Activated B cell treated with CpG ODN at 0.5 μM for 24 hours (primary cell): Measurements from ENCODE around the gene FAM234B. TPM values are rescaled to one million over a fixed set of nuclear protein-coding genes. Genes with fewer than 3 reads are reported as not detected.
"Not testable (repeated sequence)": the region's sequence is repeated elsewhere in the genome, so short reads cannot be mapped to it uniquely, and the experiment has no call there.

Experiments
- ATAC-seq: fragments of 200-7000 bp; cut with Tn5 transposase; one replicate; pipeline ENCODE4 v1.10.0; 2021; ENCODE audit warnings: low read depth, mild to moderate bottlenecking, moderate library complexity
- CTCF ChIA-PET: fragments of 350-600 bp; sonication (Branson Sonifier 250); formaldehyde crosslinking; loops from one replicate; lab custom pipeline; 2021; ENCODE audit warnings: antibody characterized with exemption; lab: Charles Lee
- POLR2A ChIA-PET: fragments of 350-600 bp; sonication (Branson Sonifier 250); formaldehyde crosslinking; loops from one replicate; lab custom pipeline; 2021; ENCODE audit warnings: antibody characterized with exemption; lab: Charles Lee
- DNase-seq: peaks from one replicate; pipeline ENCODE4 v3.0.0; 2022
- H3K27ac Mint-ChIP-seq: one replicate; pipeline ENCODE4 v1.8.0; 2020; ENCODE audit warnings: mixed read lengths
- H3K27me3 Mint-ChIP-seq: one replicate; pipeline ENCODE4 v1.8.0; 2021; ENCODE audit warnings: mixed read lengths
- H3K36me3 Mint-ChIP-seq: one replicate; pipeline ENCODE4 v1.8.0; 2021; ENCODE audit warnings: low read depth, mixed read lengths
- H3K4me1 Mint-ChIP-seq: one replicate; pipeline ENCODE4 v1.8.0; 2021; ENCODE audit warnings: mixed read lengths
- H3K4me3 Mint-ChIP-seq: one replicate; pipeline ENCODE4 v1.8.0; 2020; ENCODE audit warnings: mild to moderate bottlenecking, mixed read lengths
- H3K9me3 Mint-ChIP-seq: one replicate; pipeline ENCODE4 v1.8.0; 2020; ENCODE audit warnings: mixed read lengths
- intact Hi-C: fragments of 100-400 bp; cut with micrococcal nuclease; formaldehyde crosslinking; loops from one replicate; pipeline ENCODE4 v1.15.1; 2024
- total RNA-seq: library from RNA; stranded (reverse); gene quantifications from 2 replicates; pipeline ENCODE4 v1.2.3, GENCODE V29; 2022
- TF ChIP-seq, protein P1 (sequence below): fragments of 200-600 bp; IDR thresholded peaks from one replicate; pipeline ENCODE4 v1.8.0; 2022; ENCODE audit warnings: antibody characterized with exemption, mild to moderate bottlenecking

The FAM234B gene
- total RNA-seq, 1 donor from 2014 or later = 6.3 TPM

DNA sequence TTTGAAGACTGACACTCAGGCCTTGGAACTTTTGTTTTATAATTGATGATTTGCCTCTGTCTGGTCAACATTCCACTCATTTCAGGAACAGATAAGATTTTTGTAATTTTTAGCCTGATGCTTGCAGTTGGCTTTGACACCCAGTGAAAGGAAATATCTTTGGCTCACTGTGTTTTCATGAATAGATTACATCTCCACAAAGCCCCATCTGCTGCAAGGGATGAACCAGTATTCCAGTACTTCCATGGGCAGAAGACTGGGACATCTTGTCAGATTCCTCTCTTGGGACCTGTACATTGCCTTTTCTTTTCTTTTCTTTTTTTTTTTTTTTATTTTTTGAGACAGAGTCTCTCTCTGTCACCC is 30.9 kb downstream of the FAM234B start:
- H3K4me1 Mint-ChIP-seq = no peaks in the 10 kb centered on the region
- H3K4me3 Mint-ChIP-seq = no peak overlapping the region
- ChIA-PET CTCF (no interaction called here), POLR2A (no interaction called here)
- peaks cover 45% of the 10 kb centered on the region for H3K36me3 Mint-ChIP-seq
- TF ChIP-seq, protein P1, sequence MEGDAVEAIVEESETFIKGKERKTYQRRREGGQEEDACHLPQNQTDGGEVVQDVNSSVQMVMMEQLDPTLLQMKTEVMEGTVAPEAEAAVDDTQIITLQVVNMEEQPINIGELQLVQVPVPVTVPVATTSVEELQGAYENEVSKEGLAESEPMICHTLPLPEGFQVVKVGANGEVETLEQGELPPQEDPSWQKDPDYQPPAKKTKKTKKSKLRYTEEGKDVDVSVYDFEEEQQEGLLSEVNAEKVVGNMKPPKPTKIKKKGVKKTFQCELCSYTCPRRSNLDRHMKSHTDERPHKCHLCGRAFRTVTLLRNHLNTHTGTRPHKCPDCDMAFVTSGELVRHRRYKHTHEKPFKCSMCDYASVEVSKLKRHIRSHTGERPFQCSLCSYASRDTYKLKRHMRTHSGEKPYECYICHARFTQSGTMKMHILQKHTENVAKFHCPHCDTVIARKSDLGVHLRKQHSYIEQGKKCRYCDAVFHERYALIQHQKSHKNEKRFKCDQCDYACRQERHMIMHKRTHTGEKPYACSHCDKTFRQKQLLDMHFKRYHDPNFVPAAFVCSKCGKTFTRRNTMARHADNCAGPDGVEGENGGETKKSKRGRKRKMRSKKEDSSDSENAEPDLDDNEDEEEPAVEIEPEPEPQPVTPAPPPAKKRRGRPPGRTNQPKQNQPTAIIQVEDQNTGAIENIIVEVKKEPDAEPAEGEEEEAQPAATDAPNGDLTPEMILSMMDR = no peak
- ATAC-seq = no peak
- no peak overlapping the region for H3K27ac Mint-ChIP-seq
- no peaks in the 10 kb centered on the region for H3K9me3 Mint-ChIP-seq
- no peaks in the 10 kb centered on the region for H3K27me3 Mint-ChIP-seq
- intact Hi-C loops = no loop called here
- no peak for DNase-seq

DNA sequence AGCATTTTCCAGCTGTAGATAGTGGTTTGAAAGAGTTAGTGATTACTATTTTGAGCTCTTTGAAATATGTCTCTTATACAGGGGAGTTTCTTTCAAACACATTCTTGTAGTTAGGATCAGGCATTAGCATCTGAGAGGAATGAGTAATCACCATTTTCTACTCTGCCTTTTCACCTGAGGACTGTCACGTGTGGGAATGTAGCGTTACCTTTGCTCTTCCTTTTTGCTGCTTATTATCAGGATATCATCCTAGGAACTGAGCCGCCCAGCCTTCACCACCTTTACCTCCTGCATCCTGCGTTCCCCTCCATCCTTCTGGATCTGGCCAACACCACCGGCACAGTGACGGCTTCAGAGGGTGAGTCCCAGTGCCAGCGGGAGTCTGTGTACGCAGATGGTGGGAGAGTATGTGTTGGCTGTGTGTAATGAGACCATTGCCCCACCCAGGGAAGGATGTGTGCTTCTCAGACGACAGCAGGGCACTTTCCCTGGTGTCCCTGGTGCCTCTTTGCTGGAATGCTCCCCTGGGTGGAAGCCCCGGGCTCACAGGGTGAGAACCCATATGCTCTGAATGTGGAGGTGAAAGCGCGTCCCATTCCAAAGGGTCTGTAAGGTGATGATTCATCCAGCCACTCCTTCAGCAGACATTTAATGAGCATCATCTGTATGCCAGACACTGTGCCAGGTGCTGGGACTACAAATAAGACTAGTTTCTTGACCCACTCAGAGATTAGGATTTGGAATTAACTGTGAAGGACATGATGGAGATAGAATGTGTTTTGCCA is 31.8 kb downstream of the FAM234B start:
- no peak overlapping the region for H3K4me3 Mint-ChIP-seq
- H3K27me3 Mint-ChIP-seq = no peaks in the 10 kb centered on the region
- ATAC-seq (no peak), DNase-seq (no peak)
- no peak overlapping the region for H3K27ac Mint-ChIP-seq
- CTCF ChIA-PET = no interaction called here
- intact Hi-C loops = no loop called here
- no peaks in the 10 kb centered on the region for H3K4me1 Mint-ChIP-seq
- H3K9me3 Mint-ChIP-seq = no peaks in the 10 kb centered on the region
- POLR2A ChIA-PET = interaction anchor here (0.7 kb wide), 1 partner anchor 105 kb away, joined by 7 read pairs; no protein-coding TSS in a partner anchor
- TF ChIP-seq, protein P1 = no peak
- H3K36me3 Mint-ChIP-seq = peaks cover 51% of the 10 kb centered on the region

DNA sequence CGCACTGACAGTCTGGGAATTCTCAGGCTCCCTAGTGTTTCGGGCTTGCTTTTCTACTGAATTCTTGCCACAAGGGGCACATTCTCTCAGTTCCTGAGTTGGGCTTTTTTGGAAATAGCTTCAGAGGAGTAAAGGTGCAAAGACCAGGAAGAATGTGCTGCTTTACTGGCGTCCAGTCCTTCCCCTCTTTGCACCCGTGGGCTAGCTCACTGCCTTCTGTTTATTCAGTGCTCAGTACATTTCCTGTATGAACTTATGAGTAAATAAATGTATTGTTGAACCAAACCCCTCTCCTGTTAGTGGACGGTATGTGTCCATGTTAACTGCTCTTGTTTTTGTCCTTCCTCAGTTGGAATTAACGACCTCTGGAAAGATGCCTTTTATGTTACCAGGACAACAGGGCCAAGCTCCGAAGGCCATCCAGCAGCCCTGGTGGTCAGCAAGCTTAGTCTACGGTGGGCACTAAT is 35.3 kb downstream of the FAM234B start:
- H3K27me3 Mint-ChIP-seq = no peaks in the 10 kb centered on the region
- POLR2A ChIA-PET = no interaction called here

GRCh38 chr12:13080266-13080665 is 36.1 kb downstream of the FAM234B start:
- H3K27ac Mint-ChIP-seq = no peak overlapping the region
- H3K36me3 Mint-ChIP-seq = peaks cover 35% of the 10 kb centered on the region
- ChIA-PET CTCF (no interaction called here), POLR2A (no interaction called here)
- TF ChIP-seq, protein P1 = no peak
- no peaks in the 10 kb centered on the region for H3K9me3 Mint-ChIP-seq
- no peaks in the 10 kb centered on the region for H3K4me1 Mint-ChIP-seq
- H3K4me3 Mint-ChIP-seq = no peak overlapping the region
- intact Hi-C loops = no loop called here
- DNase-seq = no peak
- no peak for ATAC-seq
- no peaks in the 10 kb centered on the region for H3K27me3 Mint-ChIP-seq

More for the DNA sequence above, 35.3 kb downstream of the FAM234B start:
- Mint-ChIP-seq H3K9me3 (no peaks in the 10 kb centered on the region), H3K27ac (no peak overlapping the region), H3K4me3 (no peak overlapping the region), H3K36me3 (peaks cover 35% of the 10 kb centered on the region), H3K4me1 (no peaks in the 10 kb centered on the region)
- DNase-seq (no peak), ATAC-seq (no peak)
- intact Hi-C loops = no loop called here
- TF ChIP-seq, protein P1 = no peak
- CTCF ChIA-PET = interaction anchor here (0.6 kb wide), 1 partner anchor 20 kb away, joined by 3 read pairs; no protein-coding TSS in a partner anchor

- CTCF ChIA-PET = no interaction called here
- H3K36me3 Mint-ChIP-seq = peaks cover 25% of the 10 kb centered on the region
- TF ChIP-seq, protein P1 = no peak
- intact Hi-C loops = no loop called here
- H3K4me1 Mint-ChIP-seq = no peaks in the 10 kb centered on the region
- H3K9me3 Mint-ChIP-seq = no peaks in the 10 kb centered on the region
- ATAC-seq (no peak), DNase-seq (no peak)
- H3K4me3 Mint-ChIP-seq = no peak overlapping the region
- no peak overlapping the region for H3K27ac Mint-ChIP-seq
- POLR2A ChIA-PET = no interaction called here
- H3K27me3 Mint-ChIP-seq = no peaks in the 10 kb centered on the region
Measured at GRCh38 chr12:13082861-13083260, 38.7 kb downstream of the FAM234B start.

GRCh38 chr12:13083638-13084037 is 39.5 kb downstream of the FAM234B start:
- DNase-seq, H3K9me3 Mint-ChIP-seq, POLR2A ChIA-PET, H3K27ac Mint-ChIP-seq, H3K4me1 Mint-ChIP-seq, H3K27me3 Mint-ChIP-seq, ATAC-seq, intact Hi-C loops, H3K4me3 Mint-ChIP-seq, CTCF ChIA-PET: not testable (repeated sequence)
- peaks cover 25% of the 10 kb centered on the region for H3K36me3 Mint-ChIP-seq
